Measurements from ENCODE around the gene C12orf43.

GRCh38 chr12:120982659-120983058, 33.6 kb downstream of the C12orf43 start:
- TF ChIP-seq, protein P1, sequence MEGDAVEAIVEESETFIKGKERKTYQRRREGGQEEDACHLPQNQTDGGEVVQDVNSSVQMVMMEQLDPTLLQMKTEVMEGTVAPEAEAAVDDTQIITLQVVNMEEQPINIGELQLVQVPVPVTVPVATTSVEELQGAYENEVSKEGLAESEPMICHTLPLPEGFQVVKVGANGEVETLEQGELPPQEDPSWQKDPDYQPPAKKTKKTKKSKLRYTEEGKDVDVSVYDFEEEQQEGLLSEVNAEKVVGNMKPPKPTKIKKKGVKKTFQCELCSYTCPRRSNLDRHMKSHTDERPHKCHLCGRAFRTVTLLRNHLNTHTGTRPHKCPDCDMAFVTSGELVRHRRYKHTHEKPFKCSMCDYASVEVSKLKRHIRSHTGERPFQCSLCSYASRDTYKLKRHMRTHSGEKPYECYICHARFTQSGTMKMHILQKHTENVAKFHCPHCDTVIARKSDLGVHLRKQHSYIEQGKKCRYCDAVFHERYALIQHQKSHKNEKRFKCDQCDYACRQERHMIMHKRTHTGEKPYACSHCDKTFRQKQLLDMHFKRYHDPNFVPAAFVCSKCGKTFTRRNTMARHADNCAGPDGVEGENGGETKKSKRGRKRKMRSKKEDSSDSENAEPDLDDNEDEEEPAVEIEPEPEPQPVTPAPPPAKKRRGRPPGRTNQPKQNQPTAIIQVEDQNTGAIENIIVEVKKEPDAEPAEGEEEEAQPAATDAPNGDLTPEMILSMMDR (conservative IDR thresholded peaks at IDR 0.05) = no peak
- TF ChIP-seq EZH2 (IDR thresholded peaks at IDR 0.05; ENCODE audit: low read depth) = no peak
